Thoracic aorta (tissue), 2 donors: Measurements from ENCODE around the gene CDH23. TPM values are rescaled to one million over a fixed set of nuclear protein-coding genes. Genes with fewer than 3 reads are reported as not detected.

Experiments
- ATAC-seq: fragments of 150-250 bp; one replicate; pipeline ENCODE4 v1.8.0; 2017; ENCODE audit warnings: low read depth; ENCODE audit not compliant: insufficient number of reproducible peaks, low FRiP score
- DNase-seq: peaks from one replicate; pipeline ENCODE4 v3.0.0-alpha.2; 2020; ENCODE audit warnings: low spot score
- H3K27ac ChIP-seq, 2 donors: fragments of 200-600 bp; sonication (generic); 1 replicate in 1 of 2; 2 replicates in 1 of 2; pipeline ENCODE4 v1.5.1; 2016; ENCODE audit warnings: mild to moderate bottlenecking in 2 of 2, moderate library complexity in 2 of 2
- H3K27me3 ChIP-seq: fragments of 200-600 bp; sonication (generic); replicated peaks from 2 replicates; pipeline ENCODE4 v1.6.0; 2016; ENCODE audit warnings: mild to moderate bottlenecking; ENCODE audit not compliant: insufficient read depth
- H3K36me3 ChIP-seq: fragments of 200-600 bp; sonication (generic); one replicate; pipeline ENCODE4 v1.5.1; 2016
- H3K4me1 ChIP-seq, 2 donors: fragments of 200-600 bp; sonication (generic); 1 replicate in 1 of 2; 2 replicates in 1 of 2; pipeline versions ENCODE4 v1.5.1 to v1.6.0; 2016; ENCODE audit warnings: low read depth in 2 of 2, mild to moderate bottlenecking in 1 of 2; ENCODE audit not compliant: control insufficient read depth in 1 of 2
- H3K4me3 ChIP-seq: fragments of 200-600 bp; sonication (generic); 2 replicates; pipeline ENCODE4 v1.5.1; 2016; ENCODE audit warnings: mild to moderate bottlenecking
- H3K9me3 ChIP-seq: fragments of 200-600 bp; sonication (generic); 2 replicates; pipeline ENCODE4 v1.5.1; 2016
- CTCF ChIP-seq: fragments of 200-600 bp; sonication (generic); IDR thresholded peaks from one replicate; pipeline ENCODE4 v1.5.1; 2019; ENCODE audit warnings: antibody characterized with exemption
- total RNA-seq, 2 donors: library from RNA; depleted of rRNA; stranded (reverse); fragments of >200 nt; gene quantifications; one replicate each; pipeline versions ENCODE4 v1.1.0 to v1.2.3, GENCODE V29; 2016

Gene CDH23
- total RNA-seq, 2 donors from 2014 or later, result 10.6 to 10.8 TPM

GRCh38 chr10:71526653-71527052 lies 129.9 kb downstream of the CDH23 start:
- Histone ChIP-seq H3K27me3 (no peaks in the 10 kb centered on the region), H3K4me1 (no peaks in the 10 kb centered on the region), H3K36me3 (no peaks in the 10 kb centered on the region), H3K4me3 (no peak overlapping the region), H3K9me3 (no peaks in the 10 kb centered on the region), H3K27ac (no peak overlapping the region)
- ATAC-seq (no peak), DNase-seq (no peak)
- TF ChIP-seq CTCF, result no peak

GRCh38 chr10:71527135-71527534 lies 130.4 kb downstream of the CDH23 start:
- Histone ChIP-seq H3K36me3 (no peaks in the 10 kb centered on the region), H3K4me1 (no peaks in the 10 kb centered on the region), H3K9me3 (no peaks in the 10 kb centered on the region), H3K4me3 (no peak overlapping the region), H3K27me3 (no peaks in the 10 kb centered on the region), H3K27ac (no peak overlapping the region)
- no peak for TF ChIP-seq CTCF
- DNase-seq (no peak), ATAC-seq (no peak)

GRCh38 chr10:71528371-71529206 lies 131.9 kb downstream of the CDH23 start:
- Histone ChIP-seq H3K9me3 (no peaks in the 10 kb centered on the region), H3K27me3 (no peaks in the 10 kb centered on the region), H3K4me1 (no peaks in the 10 kb centered on the region), H3K27ac (no peak overlapping the region), H3K4me3 (no peak overlapping the region), H3K36me3 (no peaks in the 10 kb centered on the region)
- no peak for TF ChIP-seq CTCF
- DNase-seq (no peak), ATAC-seq (no peak)

GRCh38 chr10:71529207-71529827 lies 132.6 kb downstream of the CDH23 start:
- DNase-seq (no peak), ATAC-seq (no peak)
- H3K27ac ChIP-seq, result no peak overlapping the region
- no peaks in the 10 kb centered on the region for H3K4me1 ChIP-seq
- no peaks in the 10 kb centered on the region for H3K36me3 ChIP-seq
- H3K9me3 ChIP-seq, result no peaks in the 10 kb centered on the region
- H3K27me3 ChIP-seq, result no peaks in the 10 kb centered on the region
- no peak for TF ChIP-seq CTCF
- H3K4me3 ChIP-seq, result no peak overlapping the region

- no peaks in the 10 kb centered on the region for H3K9me3 ChIP-seq
- TF ChIP-seq CTCF, result no peak
- H3K27me3 ChIP-seq, result no peaks in the 10 kb centered on the region
- H3K27ac ChIP-seq, result no peak overlapping the region
- ATAC-seq (no peak), DNase-seq (no peak)
- H3K36me3 ChIP-seq, result no peaks in the 10 kb centered on the region
- no peak overlapping the region for H3K4me3 ChIP-seq
- H3K4me1 ChIP-seq, result no peaks in the 10 kb centered on the region
Measured at GRCh38 chr10:71530781-71531180, 134.1 kb downstream of the CDH23 start.
